Measurements from ENCODE around the gene AOAH.

AOAH gene

GRCh38 chr7:36654436-36654835 is 69.9 kb downstream of the AOAH start:
- TF ChIP-seq CTCF (conservative IDR thresholded peaks at IDR 0.05; ENCODE audit: control insufficient read depth, insufficient read depth, low read depth, low read length), result no peak
- H3K4me3 ChIP-seq (ENCODE audit: control insufficient read depth, low read depth, low read length), result no peak overlapping the region
- no peak for DNase-seq (ENCODE audit: low read depth)

GRCh38 chr7:36653663-36654355 is 70.5 kb downstream of the AOAH start:
- TF ChIP-seq CTCF (conservative IDR thresholded peaks at IDR 0.05; ENCODE audit: control insufficient read depth, insufficient read depth, low read depth, low read length), result no peak
- peak; percentile 17 for DNase-seq (ENCODE audit: low read depth)
- H3K4me3 ChIP-seq (ENCODE audit: control insufficient read depth, low read depth, low read length), result no peak overlapping the region

- DNase-seq (ENCODE audit: low read depth), result peak; percentile 51
Observed at GRCh38 chr7:36653008-36653662, 71.2 kb downstream of the AOAH start.

GRCh38 chr7:36652431-36652830 is 71.9 kb downstream of the AOAH start:
- peak; percentile 70 for DNase-seq (ENCODE audit: low read depth)
- no peak overlapping the region for H3K4me3 ChIP-seq (ENCODE audit: control insufficient read depth, low read depth, low read length)
- TF ChIP-seq CTCF (conservative IDR thresholded peaks at IDR 0.05; ENCODE audit: control insufficient read depth, insufficient read depth, low read depth, low read length), result no peak

More at GRCh38 chr7:36653008-36653662, 71.2 kb downstream of the AOAH start:
- no peak overlapping the region for H3K4me3 ChIP-seq (ENCODE audit: control insufficient read depth, low read depth, low read length)
- TF ChIP-seq CTCF (conservative IDR thresholded peaks at IDR 0.05; ENCODE audit: control insufficient read depth, insufficient read depth, low read depth, low read length), result no peak

- peak; percentile 81 for DNase-seq (ENCODE audit: low read depth)
- no peak for TF ChIP-seq CTCF (conservative IDR thresholded peaks at IDR 0.05; ENCODE audit: control insufficient read depth, insufficient read depth, low read depth, low read length)
Observed at GRCh38 chr7:36651404-36651803, 72.9 kb downstream of the AOAH start.

GRCh38 chr7:36650766-36651312 is 73.5 kb downstream of the AOAH start:
- TF ChIP-seq CTCF (conservative IDR thresholded peaks at IDR 0.05; ENCODE audit: control insufficient read depth, insufficient read depth, low read depth, low read length), result no peak
- no peak overlapping the region for H3K4me3 ChIP-seq (ENCODE audit: control insufficient read depth, low read depth, low read length)
- no peak for DNase-seq (ENCODE audit: low read depth)

More at GRCh38 chr7:36651404-36651803, 72.9 kb downstream of the AOAH start:
- no peak overlapping the region for H3K4me3 ChIP-seq (ENCODE audit: control insufficient read depth, low read depth, low read length)

Measured in fibroblast of mammary gland (primary cell).